PC-9 (cell line): ENCODE results near the gene MPIG6B.

Experiments
- EZH2 ChIP-seq: fragments of 200-600 bp; sonication (generic); IDR thresholded peaks from 2 replicates; pipeline ENCODE4 v1.8.0; 2017; ENCODE audit warnings: antibody characterized with exemption, low read depth
- TF ChIP-seq, protein P1 (sequence below): fragments of 200-600 bp; sonication (generic); conservative IDR thresholded peaks from 2 replicates; pipeline ENCODE4 v1.6.1; 2017; ENCODE audit warnings: mixed run types, antibody characterized with exemption, mild to moderate bottlenecking, moderate library complexity

DNA sequence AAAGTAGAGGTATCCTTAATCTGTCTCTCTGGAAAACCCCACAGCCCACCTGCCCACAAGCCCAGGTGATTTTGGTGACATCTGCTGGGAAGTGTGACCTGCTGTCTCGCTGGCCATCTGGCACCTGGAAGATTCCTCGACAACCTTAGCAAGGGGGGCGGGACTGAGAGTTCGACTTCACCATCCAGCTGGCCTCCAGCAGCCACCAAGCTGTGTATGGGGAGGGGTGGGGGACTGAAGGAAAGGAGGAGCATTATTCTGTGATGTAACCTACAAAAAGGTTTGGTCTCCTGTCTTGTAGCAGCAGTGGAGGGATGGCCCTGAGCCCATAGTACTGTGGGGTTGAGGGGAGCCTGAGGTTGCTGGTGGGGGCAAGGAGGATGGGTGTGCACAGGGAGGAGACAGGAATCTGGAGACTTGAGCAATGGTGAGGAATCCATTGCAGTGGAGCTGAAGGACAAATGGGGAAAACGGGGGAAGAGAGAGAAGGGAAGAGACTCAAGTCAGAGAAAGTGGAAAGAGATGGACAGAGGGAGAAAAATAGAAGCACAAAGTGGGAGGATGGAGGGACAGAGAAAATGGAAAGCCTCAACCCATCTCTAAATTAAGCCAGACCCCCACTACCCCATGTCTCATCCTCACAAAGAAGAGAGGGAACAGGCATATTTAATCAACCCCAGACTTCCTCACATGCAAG, 12.5 kb upstream of the MPIG6B start:
- TF ChIP-seq, protein P1, sequence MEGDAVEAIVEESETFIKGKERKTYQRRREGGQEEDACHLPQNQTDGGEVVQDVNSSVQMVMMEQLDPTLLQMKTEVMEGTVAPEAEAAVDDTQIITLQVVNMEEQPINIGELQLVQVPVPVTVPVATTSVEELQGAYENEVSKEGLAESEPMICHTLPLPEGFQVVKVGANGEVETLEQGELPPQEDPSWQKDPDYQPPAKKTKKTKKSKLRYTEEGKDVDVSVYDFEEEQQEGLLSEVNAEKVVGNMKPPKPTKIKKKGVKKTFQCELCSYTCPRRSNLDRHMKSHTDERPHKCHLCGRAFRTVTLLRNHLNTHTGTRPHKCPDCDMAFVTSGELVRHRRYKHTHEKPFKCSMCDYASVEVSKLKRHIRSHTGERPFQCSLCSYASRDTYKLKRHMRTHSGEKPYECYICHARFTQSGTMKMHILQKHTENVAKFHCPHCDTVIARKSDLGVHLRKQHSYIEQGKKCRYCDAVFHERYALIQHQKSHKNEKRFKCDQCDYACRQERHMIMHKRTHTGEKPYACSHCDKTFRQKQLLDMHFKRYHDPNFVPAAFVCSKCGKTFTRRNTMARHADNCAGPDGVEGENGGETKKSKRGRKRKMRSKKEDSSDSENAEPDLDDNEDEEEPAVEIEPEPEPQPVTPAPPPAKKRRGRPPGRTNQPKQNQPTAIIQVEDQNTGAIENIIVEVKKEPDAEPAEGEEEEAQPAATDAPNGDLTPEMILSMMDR: no peak
- no peak for TF ChIP-seq EZH2
